HCT116 (cell line): ENCODE measurements around the gene FMO4. TPM values are rescaled to one million over a fixed set of nuclear protein-coding genes. Genes with fewer than 3 reads are reported as not detected.

Source experiments
- ATAC-seq: fragments of 200-7000 bp; cut with Tn5 transposase; 2 replicates; pipeline ENCODE4 v1.9.1; 2020; ENCODE audit warnings: mild to moderate bottlenecking, moderate library complexity
- BruUV-seq: library from RNA; stranded (reverse); fragments of 400-500 nt; replicated peaks from 2 replicates; lab custom pipeline; 2021; lab: Mats Ljungman, UMichigan
- CTCF ChIA-PET: fragments of 300-600 bp; sonication (Branson Sonifier 250); formaldehyde crosslinking; loops from one replicate; lab custom pipeline; 2021; ENCODE audit warnings: antibody characterized with exemption; lab: Charles Lee
- POLR2A ChIA-PET: fragments of 300-600, 350-600 bp; sonication (Branson Sonifier 250); formaldehyde crosslinking; loops from one replicate; lab custom pipeline; 2021; ENCODE audit warnings: antibody characterized with exemption; lab: Charles Lee
- RAD21 ChIA-PET, 2 experiments: fragments of 300-600 bp; sonication (Branson Sonifier 250); formaldehyde crosslinking; loops; one replicate each; lab custom pipeline; 2023; ENCODE audit warnings: low total read pairs in 2 of 2; ENCODE audit not compliant: uncharacterized antibody in 2 of 2, unreplicated experiment in 2 of 2, low non-redundant PET in 1 of 2; lab: Charles Lee
- DNase-seq: peaks from one replicate; pipeline ENCODE4 v3.0.0-alpha.2; 2010; ENCODE audit warnings: low read depth, low spot score
- H2AFZ ChIP-seq: fragments of 200-600 bp; shearing (Covaris generic), sonication (generic); 2 replicates; pipeline ENCODE4 v1.6.1; 2017; ENCODE audit warnings: low read depth, mixed run types, mixed read lengths, antibody characterized with exemption, low read length; ENCODE audit not compliant: poor library complexity, severe bottlenecking
- H3K27ac ChIP-seq: 2 replicates; pipeline ENCODE4 v1.5.1; 2012; ENCODE audit warnings: low read depth, low read length
- H3K27me3 ChIP-seq: fragments of 200-600 bp; sonication (generic); 2 replicates; pipeline ENCODE4 v1.6.1; 2016; ENCODE audit warnings: mixed run types, low read length, mixed read lengths; ENCODE audit not compliant: insufficient read depth
- H3K36me3 ChIP-seq, 2 experiments: fragments of 200-500 bp in 1 of 2; fragments of 200-600 bp in 1 of 2; sonication (Bioruptor generic) in 1 of 2; sonication (generic) in 1 of 2; 2 replicates each; pipeline versions ENCODE4 v1.5.1 to v1.6.1; 2014 to 2016; ENCODE audit warnings: low read length in 2 of 2, inconsistent platforms in 1 of 2, mixed read lengths in 1 of 2, mixed run types in 1 of 2; ENCODE audit not compliant: insufficient read depth in 2 of 2, control insufficient read depth in 1 of 2
- H3K4me1 ChIP-seq, 2 experiments: fragments of 200-600 bp in 1 of 2; sonication (generic) in 1 of 2; 2 replicates each; pipeline versions ENCODE4 v1.5.1 to v1.6.1; 2012 to 2017; ENCODE audit warnings: low read length in 2 of 2, inconsistent platforms in 1 of 2, mild to moderate bottlenecking in 1 of 2, mixed read lengths in 1 of 2, mixed run types in 1 of 2, moderate library complexity in 1 of 2; ENCODE audit not compliant: insufficient read depth in 2 of 2, control insufficient read depth in 1 of 2
- H3K4me2 ChIP-seq: fragments of 200-600 bp; sonication (generic); 2 replicates; pipeline ENCODE4 v1.6.1; 2017; ENCODE audit warnings: mixed run types, low read length, mixed read lengths
- H3K4me3 ChIP-seq, 2 experiments: fragments of 200-600 bp in 1 of 2; sonication (generic) in 1 of 2; replicated peaks in 1 of 2; 2 replicates each; pipeline ENCODE4 v1.5.1; 2011 to 2016; ENCODE audit warnings: low read length in 2 of 2, control low read depth in 1 of 2, low read depth in 1 of 2, mild to moderate bottlenecking in 1 of 2, mixed read lengths in 1 of 2, mixed run types in 1 of 2
- H3K79me2 ChIP-seq: fragments of 200-600 bp; sonication (generic); 2 replicates; pipeline ENCODE4 v1.6.1; 2017; ENCODE audit warnings: mild to moderate bottlenecking, mixed run types, low read length, moderate library complexity, mixed read lengths; ENCODE audit not compliant: insufficient read depth
- H3K9ac ChIP-seq: fragments of 200-600 bp; sonication (generic); 2 replicates; pipeline ENCODE4 v1.6.1; 2016; ENCODE audit warnings: low read length, mixed read lengths
- H3K9me2 ChIP-seq: fragments of 200-600 bp; sonication (generic), shearing (Covaris generic); 2 replicates; pipeline ENCODE4 v1.6.1; 2017; ENCODE audit warnings: mixed run types, mild to moderate bottlenecking, moderate library complexity; ENCODE audit not compliant: insufficient read depth
- H3K9me3 ChIP-seq, 2 experiments: fragments of 200-500 bp in 1 of 2; fragments of 200-600 bp in 1 of 2; sonication (Bioruptor generic) in 1 of 2; sonication (generic) in 1 of 2; 2 replicates each; pipeline ENCODE4 v1.6.1; 2014 to 2017; ENCODE audit warnings: low read length in 2 of 2, mixed read lengths in 2 of 2, inconsistent platforms in 1 of 2, low read depth in 1 of 2, mild to moderate bottlenecking in 1 of 2, mixed run types in 1 of 2, moderate library complexity in 1 of 2; ENCODE audit not compliant: control insufficient read depth in 1 of 2, insufficient read depth in 1 of 2
- H4K20me1 ChIP-seq: fragments of 200-600 bp; sonication (generic), shearing (Covaris generic); 2 replicates; pipeline ENCODE4 v1.6.1; 2017; ENCODE audit warnings: mixed run types, mild to moderate bottlenecking, moderate library complexity; ENCODE audit not compliant: insufficient read depth
- CEBPB ChIP-seq: IDR thresholded peaks from 2 replicates; pipeline ENCODE4 v1.6.1; 2012; ENCODE audit warnings: low read depth
- FOSL1 ChIP-seq: IDR thresholded peaks from 2 replicates; pipeline ENCODE4 v1.6.1; 2012; ENCODE audit warnings: low read depth
- RAD21 ChIP-seq: IDR thresholded peaks from 2 replicates; pipeline ENCODE4 v1.6.1; 2012; ENCODE audit warnings: low read depth, mild to moderate bottlenecking
- SIN3A ChIP-seq: IDR thresholded peaks from 2 replicates; pipeline ENCODE4 v1.6.1; 2012; ENCODE audit warnings: low read depth
- SRF ChIP-seq: IDR thresholded peaks from 2 replicates; pipeline ENCODE4 v1.6.1; 2012; ENCODE audit warnings: low read depth
- YY1 ChIP-seq: IDR thresholded peaks from 2 replicates; pipeline ENCODE4 v1.6.1; 2011; ENCODE audit warnings: low read length, low read depth, moderate library complexity, mild to moderate bottlenecking; ENCODE audit not compliant: insufficient replicate concordance; ENCODE audit errors: extremely low read depth
- intact Hi-C: fragments of 100-400 bp; cut with micrococcal nuclease; formaldehyde crosslinking; loops from 2 replicates; pipeline ENCODE4 v1.10.0; 2022
- total RNA-seq: library from RNA; stranded (reverse); gene quantifications from one replicate; pipeline ENCODE4 v1.2.1, GENCODE V29; 2021; ENCODE audit not compliant: unreplicated experiment
- TF ChIP-seq, protein P1 (sequence below), 3 experiments: fragments of 200-600 bp in 1 of 3; sonication (generic) in 1 of 3; IDR thresholded peaks in 2 of 3; conservative IDR thresholded peaks in 1 of 3; 2 replicates each; pipeline ENCODE4 v1.5.1; 2012 to 2017; ENCODE audit warnings: low read depth in 2 of 3, low read length in 2 of 3, antibody characterized with exemption in 1 of 3, borderline replicate concordance in 1 of 3, control low read depth in 1 of 3, mild to moderate bottlenecking in 1 of 3, mixed read lengths in 1 of 3, mixed run types in 1 of 3, moderate library complexity in 1 of 3; ENCODE audit not compliant: insufficient read depth in 1 of 3
- TF ChIP-seq, protein P2 (sequence below): IDR thresholded peaks from 2 replicates; pipeline ENCODE4 v1.6.1; 2011; ENCODE audit warnings: mild to moderate bottlenecking, low read length, moderate library complexity; ENCODE audit not compliant: insufficient replicate concordance; ENCODE audit errors: extremely low read depth
- TF ChIP-seq, protein P3 (sequence below): IDR thresholded peaks from 2 replicates; pipeline ENCODE4 v1.6.1; 2012

FMO4 gene
- total RNA-seq, 1 experiment from 2014 or later, result 1.4 TPM

DNA sequence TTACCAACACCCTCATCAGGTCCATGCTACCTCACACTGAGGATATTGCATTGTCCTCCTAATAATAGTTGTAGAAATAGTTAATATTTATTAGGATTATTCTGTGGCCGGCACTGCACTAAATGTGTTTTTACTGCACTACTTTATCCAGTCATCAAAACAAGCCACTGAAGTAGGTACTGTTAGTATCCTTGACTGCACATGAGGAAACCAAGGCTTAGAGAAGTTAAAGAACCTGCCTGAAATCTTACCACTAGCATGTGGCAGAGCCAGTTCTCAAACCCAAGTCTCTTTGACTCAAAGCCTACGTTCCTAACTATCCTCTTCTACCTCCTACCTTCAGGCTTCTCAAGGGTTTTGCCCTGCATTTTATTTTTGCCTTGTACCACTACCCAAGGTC is 34.7 kb upstream of the FMO4 start:
- no peaks in the 10 kb centered on the region for H3K9me3 ChIP-seq
- no peaks in the 10 kb centered on the region for H4K20me1 ChIP-seq
- no peaks in the 10 kb centered on the region for H3K9me2 ChIP-seq
- H3K4me1 ChIP-seq, result no peaks in the 10 kb centered on the region
- CTCF ChIA-PET, result no interaction called here
- TF ChIP-seq CEBPB (no peak), YY1 (no peak), RAD21 (no peak), SIN3A (no peak), SRF (no peak), FOSL1 (no peak)
- TF ChIP-seq, protein P1, sequence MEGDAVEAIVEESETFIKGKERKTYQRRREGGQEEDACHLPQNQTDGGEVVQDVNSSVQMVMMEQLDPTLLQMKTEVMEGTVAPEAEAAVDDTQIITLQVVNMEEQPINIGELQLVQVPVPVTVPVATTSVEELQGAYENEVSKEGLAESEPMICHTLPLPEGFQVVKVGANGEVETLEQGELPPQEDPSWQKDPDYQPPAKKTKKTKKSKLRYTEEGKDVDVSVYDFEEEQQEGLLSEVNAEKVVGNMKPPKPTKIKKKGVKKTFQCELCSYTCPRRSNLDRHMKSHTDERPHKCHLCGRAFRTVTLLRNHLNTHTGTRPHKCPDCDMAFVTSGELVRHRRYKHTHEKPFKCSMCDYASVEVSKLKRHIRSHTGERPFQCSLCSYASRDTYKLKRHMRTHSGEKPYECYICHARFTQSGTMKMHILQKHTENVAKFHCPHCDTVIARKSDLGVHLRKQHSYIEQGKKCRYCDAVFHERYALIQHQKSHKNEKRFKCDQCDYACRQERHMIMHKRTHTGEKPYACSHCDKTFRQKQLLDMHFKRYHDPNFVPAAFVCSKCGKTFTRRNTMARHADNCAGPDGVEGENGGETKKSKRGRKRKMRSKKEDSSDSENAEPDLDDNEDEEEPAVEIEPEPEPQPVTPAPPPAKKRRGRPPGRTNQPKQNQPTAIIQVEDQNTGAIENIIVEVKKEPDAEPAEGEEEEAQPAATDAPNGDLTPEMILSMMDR (IDR thresholded peaks at IDR 0.05 in 2 of 3, conservative IDR thresholded peaks at IDR 0.05 in 1 of 3; ENCODE audit: borderline replicate concordance in 1 of 3, insufficient read depth in 1 of 3, low read depth in 2 of 3, low read length in 2 of 3), result no peak
- TF ChIP-seq, protein P2, sequence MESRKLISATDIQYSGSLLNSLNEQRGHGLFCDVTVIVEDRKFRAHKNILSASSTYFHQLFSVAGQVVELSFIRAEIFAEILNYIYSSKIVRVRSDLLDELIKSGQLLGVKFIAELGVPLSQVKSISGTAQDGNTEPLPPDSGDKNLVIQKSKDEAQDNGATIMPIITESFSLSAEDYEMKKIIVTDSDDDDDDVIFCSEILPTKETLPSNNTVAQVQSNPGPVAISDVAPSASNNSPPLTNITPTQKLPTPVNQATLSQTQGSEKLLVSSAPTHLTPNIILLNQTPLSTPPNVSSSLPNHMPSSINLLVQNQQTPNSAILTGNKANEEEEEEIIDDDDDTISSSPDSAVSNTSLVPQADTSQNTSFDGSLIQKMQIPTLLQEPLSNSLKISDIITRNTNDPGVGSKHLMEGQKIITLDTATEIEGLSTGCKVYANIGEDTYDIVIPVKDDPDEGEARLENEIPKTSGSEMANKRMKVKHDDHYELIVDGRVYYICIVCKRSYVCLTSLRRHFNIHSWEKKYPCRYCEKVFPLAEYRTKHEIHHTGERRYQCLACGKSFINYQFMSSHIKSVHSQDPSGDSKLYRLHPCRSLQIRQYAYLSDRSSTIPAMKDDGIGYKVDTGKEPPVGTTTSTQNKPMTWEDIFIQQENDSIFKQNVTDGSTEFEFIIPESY, result no peak
- TF ChIP-seq, protein P3, sequence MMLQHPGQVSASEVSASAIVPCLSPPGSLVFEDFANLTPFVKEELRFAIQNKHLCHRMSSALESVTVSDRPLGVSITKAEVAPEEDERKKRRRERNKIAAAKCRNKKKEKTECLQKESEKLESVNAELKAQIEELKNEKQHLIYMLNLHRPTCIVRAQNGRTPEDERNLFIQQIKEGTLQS, result no peak
- no peaks in the 10 kb centered on the region for H3K27me3 ChIP-seq
- H3K79me2 ChIP-seq, result no peaks in the 10 kb centered on the region
- H3K4me3 ChIP-seq, result no peak overlapping the region
- ATAC-seq, result no peak
- DNase-seq, result no peak
- intact Hi-C loops, result no loop called here
- POLR2A ChIA-PET, result no interaction called here
- no TSS peak for BruUV-seq
- no peak overlapping the region for H3K4me2 ChIP-seq
- no peak overlapping the region for H2AFZ ChIP-seq
- no peak overlapping the region for H3K27ac ChIP-seq
- RAD21 ChIA-PET, result no interaction called here
- no peak overlapping the region for H3K9ac ChIP-seq
- no peaks in the 10 kb centered on the region for H3K36me3 ChIP-seq
